NCI-H146 (cell line): Measurements from ENCODE around the gene SLC6A1.

Experiments used
- DNase-seq: peaks from one replicate; lab custom pipeline; 2025; lab: John Stamatoyannopoulos, UW

SLC6A1 gene

DNA sequence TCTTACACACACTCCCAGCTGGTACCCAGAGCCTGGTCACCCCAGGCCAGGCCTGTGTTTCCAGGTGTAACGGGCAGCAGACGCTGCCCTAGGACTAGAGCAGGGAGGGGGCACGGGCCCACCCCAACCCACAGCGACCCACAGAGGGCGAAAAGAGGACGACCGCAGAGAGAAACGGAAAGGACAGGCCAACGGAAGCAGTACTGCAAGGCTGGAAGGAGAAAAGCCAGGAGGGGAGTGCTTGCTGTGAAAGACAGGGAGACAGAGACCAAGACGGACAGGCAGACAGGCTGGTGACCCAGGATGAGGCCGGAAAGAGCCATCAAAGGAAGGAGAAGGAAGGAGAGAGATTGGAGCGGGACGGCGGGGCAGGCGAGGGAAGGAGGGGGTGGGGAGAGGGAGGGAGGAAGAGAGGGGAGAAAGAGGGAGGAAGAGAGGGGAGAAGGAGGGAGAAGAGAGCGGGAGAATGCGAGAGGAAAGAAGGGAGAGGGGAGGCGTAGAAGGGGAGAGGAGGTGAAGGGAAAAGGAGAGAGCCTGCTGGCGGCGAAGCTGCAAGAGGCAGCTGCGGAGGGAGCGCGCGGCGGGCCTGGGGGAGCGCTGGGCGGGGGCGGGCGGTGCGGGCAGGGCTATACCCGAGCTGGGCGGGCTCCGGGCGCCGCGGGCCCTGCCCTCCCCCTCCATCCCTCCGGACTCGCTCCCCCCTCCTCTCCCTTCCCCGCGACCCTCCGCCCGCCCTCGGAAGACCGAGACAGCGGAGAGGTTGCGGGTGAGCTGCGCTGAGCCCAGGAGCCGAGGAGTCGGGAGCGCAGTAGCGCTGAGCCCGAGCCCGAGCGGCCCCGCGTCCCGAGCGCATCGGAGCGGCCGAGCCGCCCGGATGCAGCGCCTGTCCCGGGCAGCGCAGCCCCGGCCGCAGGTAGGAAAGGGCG, at the start of gene SLC6A1:
TSS of gene SLC6A1 (plus strand) at position 732 of the 926 bp plus-strand sequence. CDS start 24,464 bp downstream, outside the sequence.
- no peak for DNase-seq

DNA sequence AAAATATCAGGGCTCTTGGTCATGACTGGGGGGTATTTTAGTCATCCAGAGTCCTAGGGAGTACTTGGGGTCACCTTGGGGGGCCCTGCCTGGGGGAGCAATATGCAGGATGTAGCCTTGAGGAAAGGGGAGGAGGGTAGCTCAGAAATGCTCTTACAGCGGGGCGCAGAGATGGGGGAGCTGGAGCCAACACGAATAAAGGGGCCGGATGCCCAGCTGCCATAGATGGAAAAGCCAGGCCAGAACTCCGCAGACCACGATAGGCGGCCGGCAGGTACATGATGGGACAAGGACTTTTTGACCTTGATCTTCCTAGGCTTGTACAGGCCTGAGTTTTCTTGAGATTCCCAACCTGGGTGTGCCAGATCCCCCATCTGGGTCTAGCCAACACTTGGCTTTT, 47.7 kb upstream of the SLC6A1 start:
- no peak for DNase-seq

GRCh38 chr3:10945683-10946287, 46.8 kb upstream of the SLC6A1 start:
- peak; percentile 10 for DNase-seq

- DNase-seq = no peak
These were observed 46.0 kb upstream of the SLC6A1 start for GRCh38 chr3:10946526-10946925.

GRCh38 chr3:10948326-10948725, 44.2 kb upstream of the SLC6A1 start:
- DNase-seq = no peak

DNA sequence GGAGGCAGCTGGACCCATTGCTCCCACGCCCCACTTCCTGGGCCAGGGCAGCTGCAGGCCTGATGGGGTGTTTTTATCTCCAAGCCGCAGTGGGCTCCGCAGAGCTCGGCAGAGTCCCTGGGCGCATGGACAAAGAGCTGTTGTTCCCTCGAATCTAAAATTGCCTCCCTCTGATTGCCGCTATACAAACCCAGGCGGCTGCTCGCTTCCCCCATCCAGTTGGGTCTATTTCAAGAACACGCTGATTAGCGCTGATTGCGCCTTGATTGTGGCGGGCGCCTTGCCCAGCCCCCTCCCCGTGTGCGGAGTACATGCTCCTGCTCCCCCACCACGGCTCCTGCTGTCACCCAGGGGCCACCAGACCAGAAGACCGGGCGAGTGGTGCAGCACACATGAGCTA, 43.4 kb upstream of the SLC6A1 start:
- DNase-seq = no peak

DNA sequence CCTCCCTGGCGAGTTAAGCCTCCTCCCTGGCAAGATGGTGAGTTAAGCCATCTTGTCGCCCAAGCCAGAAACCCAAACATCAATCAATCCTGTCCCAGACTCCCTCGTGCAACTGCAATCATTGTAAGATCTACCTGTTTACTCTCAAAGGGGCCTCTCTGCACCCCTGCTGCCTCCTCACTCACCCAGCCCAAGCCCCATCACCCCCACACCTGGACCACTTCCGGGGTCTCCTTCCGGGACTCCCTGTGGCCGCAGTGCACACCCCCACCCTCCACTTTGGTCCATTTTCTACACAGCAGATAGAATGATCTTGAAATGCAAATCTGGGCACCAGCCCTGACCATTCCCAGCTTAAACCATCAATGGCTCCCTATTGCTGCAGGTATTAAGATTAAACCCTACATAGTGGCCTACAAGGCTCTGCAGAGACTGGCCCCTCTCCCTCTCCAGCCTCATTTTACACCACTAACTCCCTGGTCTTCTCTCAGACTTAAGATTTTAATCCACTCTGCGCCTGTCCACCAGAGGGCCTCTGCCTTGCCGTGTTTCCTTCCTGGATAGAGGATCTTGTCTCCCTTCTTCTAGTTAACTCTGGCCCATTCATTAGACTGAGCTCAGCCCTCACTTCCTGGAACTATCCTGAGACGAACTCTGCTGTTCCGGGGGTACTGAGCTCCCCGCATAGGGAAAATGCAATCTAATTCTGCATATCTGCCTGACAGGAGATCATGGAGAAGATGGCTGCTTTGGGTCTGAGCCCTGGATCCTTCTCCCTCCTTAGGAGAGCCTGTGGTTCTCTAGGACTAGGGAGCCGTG, 41.9 kb upstream of the SLC6A1 start:
- DNase-seq = no peak

DNA sequence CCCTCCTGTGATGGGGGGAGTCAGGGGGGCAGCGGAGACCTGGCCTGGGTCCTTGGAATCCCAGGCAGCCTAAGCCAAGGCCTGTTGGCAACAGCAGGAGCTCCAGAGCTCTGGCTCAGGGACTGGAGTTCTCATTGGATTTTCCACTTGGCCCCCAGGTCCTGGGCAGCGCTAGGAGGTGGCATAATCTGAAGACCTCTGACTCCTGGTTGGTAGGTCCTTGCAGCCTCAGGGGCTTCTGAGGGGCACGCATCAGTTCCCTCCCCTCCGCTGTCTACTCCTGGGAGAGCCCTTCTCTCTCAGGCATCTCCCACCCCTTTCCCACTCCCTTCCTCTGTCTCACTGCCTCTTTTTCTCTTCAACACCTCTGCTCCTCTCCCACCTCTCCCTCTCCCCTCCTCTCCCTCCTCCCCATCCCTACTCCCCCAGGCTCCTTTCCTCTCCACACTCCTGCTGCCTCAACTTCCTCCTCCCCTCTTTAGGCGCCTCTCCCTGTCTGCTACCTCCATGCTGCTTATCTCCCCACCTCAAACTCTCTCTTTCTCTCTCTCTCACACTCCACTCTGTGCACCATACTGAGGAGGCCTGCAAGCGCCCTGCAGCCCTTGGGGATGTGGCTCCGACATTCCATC, 41.1 kb upstream of the SLC6A1 start:
- no peak for DNase-seq

DNA sequence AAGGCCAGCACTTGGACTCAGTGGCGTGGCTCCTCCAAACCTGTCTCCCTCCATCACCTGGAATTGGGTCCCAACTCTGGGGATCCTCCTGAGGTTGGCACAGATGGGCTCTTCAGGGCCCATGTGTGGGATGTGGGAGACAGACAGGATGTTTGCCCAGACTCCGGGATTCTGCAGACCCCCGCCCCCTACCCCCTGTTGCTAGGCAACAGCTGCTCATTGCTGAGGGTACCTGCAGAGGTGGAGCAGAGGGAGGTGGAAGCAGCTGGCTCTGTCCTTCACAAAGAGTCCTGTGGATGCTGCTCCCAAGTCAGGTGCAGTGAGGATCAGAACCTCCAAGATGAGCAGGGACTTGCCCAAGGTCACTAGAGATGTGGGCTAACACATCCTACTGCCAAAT, 40.0 kb upstream of the SLC6A1 start:
- DNase-seq = no peak

- DNase-seq = no peak
These were observed 37.8 kb upstream of the SLC6A1 start for GRCh38 chr3:10954740-10955139.

DNA sequence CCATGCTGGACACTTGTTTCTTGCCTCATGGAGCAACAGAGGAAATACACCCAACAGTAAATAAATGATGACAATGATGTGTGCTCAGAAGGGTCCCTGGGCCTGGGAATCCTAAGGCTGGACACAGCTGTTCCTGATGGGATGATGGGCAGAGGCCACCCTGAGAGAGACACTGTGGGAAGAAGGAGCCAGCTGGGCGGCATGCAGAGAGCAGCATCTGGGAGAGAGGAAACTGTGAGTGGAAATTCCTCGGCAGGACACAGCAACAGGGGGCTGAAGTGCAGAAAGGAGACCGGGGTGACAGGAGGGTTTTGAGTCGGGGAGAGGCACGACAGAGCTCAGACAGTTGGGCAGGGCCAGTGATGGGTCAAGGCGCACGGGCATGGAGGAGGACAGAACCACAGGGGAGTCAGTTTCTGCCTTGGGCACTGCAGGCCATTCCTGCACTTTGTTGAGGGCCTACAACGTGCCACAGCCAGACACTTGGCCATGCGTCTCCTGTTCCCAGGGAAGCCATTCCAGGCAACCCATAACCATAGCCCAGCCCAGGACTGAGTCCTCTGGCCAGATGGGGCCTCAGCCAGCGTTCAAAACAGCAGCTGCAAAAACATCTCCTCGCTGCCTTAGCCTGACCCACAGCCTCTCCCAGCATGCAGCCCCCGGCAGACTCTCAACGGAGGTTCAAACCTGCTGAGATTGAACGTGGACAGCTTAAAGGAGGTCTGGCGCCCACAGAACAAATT, 36.7 kb upstream of the SLC6A1 start:
- DNase-seq = no peak

GRCh38 chr3:10956531-10956930, 36.0 kb upstream of the SLC6A1 start:
- no peak for DNase-seq

DNA sequence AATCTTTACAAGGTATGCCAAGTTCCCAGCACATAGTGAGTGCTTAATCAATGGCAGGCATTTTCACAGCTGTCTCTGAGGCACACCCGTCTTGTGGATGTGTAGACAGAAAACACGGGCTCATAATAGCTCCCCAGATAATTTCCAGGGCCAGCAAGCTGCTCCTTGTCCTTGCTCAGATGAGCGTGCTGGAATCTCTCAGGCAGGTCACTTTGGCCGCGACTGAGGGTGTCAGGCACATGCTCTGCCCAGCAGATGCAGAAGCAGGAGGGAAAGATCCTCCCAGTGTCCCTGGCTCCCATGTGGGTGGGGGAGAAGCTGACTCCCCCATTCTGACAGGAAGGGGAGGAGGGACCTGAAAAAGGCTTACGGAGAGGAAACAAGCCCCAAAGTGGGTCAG, 35.6 kb upstream of the SLC6A1 start:
- no peak for DNase-seq

GRCh38 chr3:10957976-10958749, 34.4 kb upstream of the SLC6A1 start:
- DNase-seq = no peak

- no peak for DNase-seq
These were observed 32.3 kb upstream of the SLC6A1 start for GRCh38 chr3:10960255-10960654.

DNA sequence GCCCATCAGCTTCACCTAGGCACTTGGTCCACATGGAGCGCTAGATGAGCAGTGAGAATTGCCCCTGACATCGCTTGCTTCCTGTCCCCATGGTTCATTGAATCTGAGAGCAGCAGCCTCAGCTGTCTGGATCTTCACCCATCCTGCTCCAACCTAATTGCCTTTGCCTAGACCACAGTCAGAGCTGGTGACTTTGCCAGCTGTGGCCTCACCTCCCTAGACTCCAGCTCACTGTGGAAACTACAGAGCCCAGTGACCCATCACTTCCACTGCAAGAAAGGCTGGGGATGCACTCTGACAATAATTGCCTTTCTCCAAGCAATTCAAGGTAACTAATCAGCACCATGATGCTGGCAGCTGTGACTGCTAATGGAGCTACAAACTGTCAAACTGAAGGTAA, 30.6 kb upstream of the SLC6A1 start:
- DNase-seq = no peak

DNA sequence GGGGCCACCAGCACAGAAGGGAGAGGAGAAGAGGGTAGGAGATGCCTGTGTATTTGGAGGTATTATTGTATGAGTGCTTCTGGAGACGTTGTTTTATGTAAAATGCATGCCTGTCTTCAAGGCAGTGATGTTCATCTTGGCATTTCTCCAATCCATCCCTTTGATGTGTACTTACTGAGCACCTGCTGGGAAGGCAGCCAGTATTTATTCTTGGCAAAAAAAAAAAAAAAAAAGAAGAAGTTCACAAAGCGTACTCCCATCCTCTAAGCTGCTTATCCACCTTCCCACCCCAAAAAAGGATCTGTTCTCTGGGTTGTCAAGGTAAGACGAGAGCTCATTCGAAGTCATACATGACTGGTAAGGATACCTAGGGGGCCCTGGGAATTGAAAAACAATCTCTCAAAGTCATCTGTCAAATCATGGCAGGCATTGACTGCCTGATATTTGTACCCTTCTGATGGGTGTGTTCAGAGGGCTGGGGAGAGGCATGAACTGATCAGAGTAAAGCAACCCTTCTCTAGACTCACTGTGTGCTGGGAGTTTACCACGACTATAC, 30.0 kb upstream of the SLC6A1 start:
- no peak for DNase-seq

DNA sequence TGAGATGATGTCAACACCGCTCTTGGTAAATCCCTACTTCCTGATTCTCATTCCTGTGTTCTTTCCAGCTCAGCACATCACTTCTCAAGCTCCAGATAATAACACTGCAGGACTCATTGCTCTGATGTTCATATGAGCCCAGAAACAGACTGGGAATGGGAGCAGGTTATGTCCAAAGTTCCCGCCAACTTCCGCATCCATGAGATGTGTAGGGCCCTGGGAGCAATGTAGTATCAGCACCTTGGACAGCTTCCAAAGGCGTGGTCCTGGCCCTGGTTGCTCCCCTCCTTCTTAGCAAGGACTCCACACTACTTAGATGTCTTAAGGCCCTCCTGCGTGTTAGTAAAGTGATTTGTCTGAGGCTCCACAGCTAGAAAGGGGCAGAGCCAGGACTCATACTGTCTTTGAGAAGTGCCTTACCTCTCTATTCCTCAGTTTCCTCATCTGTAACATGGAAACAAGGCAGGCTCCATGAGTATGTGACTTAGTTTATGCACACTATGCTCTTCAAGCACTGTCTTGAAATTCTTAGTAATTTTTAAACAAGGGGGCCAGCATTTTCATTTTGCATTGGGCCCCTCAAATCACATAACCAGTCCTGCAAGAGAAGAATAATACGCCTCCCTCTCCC, 27.9 kb upstream of the SLC6A1 start:
- no peak for DNase-seq

DNA sequence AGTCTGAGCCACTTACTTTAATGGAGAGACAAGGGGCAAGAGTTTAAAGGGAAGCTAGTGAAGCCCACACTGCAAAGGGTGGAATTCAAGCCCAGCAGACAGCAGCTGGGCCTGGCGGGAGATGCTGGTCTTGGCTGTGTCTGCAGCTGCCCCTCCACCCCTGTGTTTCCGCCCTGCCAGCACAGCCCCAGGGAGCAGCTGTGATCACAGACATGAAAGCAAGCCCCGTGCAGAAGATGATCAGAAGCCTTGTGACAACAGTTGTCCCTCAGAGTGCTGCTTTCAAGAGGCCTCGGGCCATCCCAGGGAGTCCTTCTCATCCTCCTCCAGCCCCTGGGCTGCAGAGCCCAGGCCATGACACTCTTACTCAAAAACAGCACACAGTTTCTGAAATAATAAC, 24.1 kb upstream of the SLC6A1 start:
- peak; percentile 8 for DNase-seq
